Keratinocyte (primary cell): Measurements from ENCODE around the gene MAIP1. TPM values are rescaled to one million over a fixed set of nuclear protein-coding genes. Genes with fewer than 3 reads are reported as not detected.

ENCODE experiments used
- DNase-seq: peaks from one replicate; pipeline ENCODE4 v3.0.0-alpha.2; 2011; ENCODE audit warnings: low read depth, missing footprints, low spot score
- FAIRE-seq: peaks from 2 replicates; lab custom pipeline; 2011; peaks lifted over from hg19 to GRCh38; lab: Jason Lieb, UNC
- H2AFZ ChIP-seq: 2 replicates; pipeline ENCODE4 v1.6.0; 2012; ENCODE audit warnings: low read length, control low read depth, inconsistent platforms; ENCODE audit not compliant: control insufficient read depth
- H3K27ac ChIP-seq: 2 replicates; pipeline ENCODE4 v1.5.1; 2011; ENCODE audit warnings: low read length; ENCODE audit not compliant: control insufficient read depth, insufficient read depth
- H3K27me3 ChIP-seq: 3 replicates; pipeline ENCODE4 v1.6.0; 2011; ENCODE audit warnings: low read length; ENCODE audit not compliant: control insufficient read depth, insufficient read depth; ENCODE audit errors: extremely low read depth
- H3K36me3 ChIP-seq, 2 experiments: 2 replicates in 1 of 2; 3 replicates in 1 of 2; pipeline ENCODE4 v1.5.1; 2011; ENCODE audit warnings: low read length in 2 of 2, mild to moderate bottlenecking in 1 of 2; ENCODE audit not compliant: control insufficient read depth in 2 of 2, insufficient read depth in 2 of 2; ENCODE audit errors: extremely low read depth in 1 of 2
- H3K4me1 ChIP-seq: 3 replicates; pipeline ENCODE4 v1.5.1; 2011; ENCODE audit warnings: low read length; ENCODE audit not compliant: control insufficient read depth, insufficient read depth; ENCODE audit errors: extremely low read depth
- H3K4me2 ChIP-seq: 3 replicates; pipeline ENCODE4 v1.6.0; 2011; ENCODE audit warnings: low read depth, low read length; ENCODE audit not compliant: control insufficient read depth, insufficient read depth; ENCODE audit errors: extremely low read depth
- H3K4me3 ChIP-seq, 3 experiments: fragments of 200-600 bp in 1 of 3; sonication (generic) in 1 of 3; 2 replicates in 2 of 3; 3 replicates in 1 of 3; pipeline ENCODE4 v1.5.1; 2011 to 2016; ENCODE audit warnings: low read length in 3 of 3, mild to moderate bottlenecking in 3 of 3, control low read depth in 2 of 3, inconsistent platforms in 1 of 3, low read depth in 1 of 3, mixed read lengths in 1 of 3, mixed run types in 1 of 3, moderate library complexity in 1 of 3; ENCODE audit not compliant: control insufficient read depth in 2 of 3, insufficient read depth in 2 of 3; ENCODE audit errors: extremely low read depth in 1 of 3
- H3K79me2 ChIP-seq: 2 replicates; pipeline ENCODE4 v1.6.0; 2012; ENCODE audit warnings: low read length; ENCODE audit not compliant: control insufficient read depth, insufficient read depth
- H3K9ac ChIP-seq: 3 replicates; pipeline ENCODE4 v1.6.0; 2011; ENCODE audit warnings: low read length; ENCODE audit not compliant: control insufficient read depth, insufficient read depth; ENCODE audit errors: extremely low read depth
- H3K9me1 ChIP-seq: 3 replicates; pipeline ENCODE4 v1.6.0; 2011; ENCODE audit warnings: low read length; ENCODE audit not compliant: control insufficient read depth, insufficient read depth; ENCODE audit errors: extremely low read depth
- H3K9me3 ChIP-seq: 2 replicates; pipeline ENCODE4 v1.5.1; 2012; ENCODE audit warnings: low read depth, low read length; ENCODE audit not compliant: control insufficient read depth
- H4K20me1 ChIP-seq: 3 replicates; pipeline ENCODE4 v1.6.0; 2011; ENCODE audit warnings: low read length; ENCODE audit not compliant: control insufficient read depth, insufficient read depth; ENCODE audit errors: extremely low read depth
- EZH2 ChIP-seq: IDR thresholded peaks from one replicate; pipeline ENCODE4 v1.6.1; 2012; ENCODE audit warnings: inconsistent platforms, mild to moderate bottlenecking, low read length, moderate library complexity
- dilution Hi-C: fragments of 300-500 bp; cut with MboI; formaldehyde crosslinking; loops from one replicate; pipeline ENCODE4 v1.7.0; 2020; ENCODE audit warnings: low sequenced_read_pairs; ENCODE audit not compliant: extremely low pct_ligation_motif_present
- polyA plus RNA-seq, 5 experiments: library from polyadenylated mRNA; depleted of rRNA in 3 of 5; stranded (reverse) in 3 of 5; stranded (forward) in 1 of 5; unstranded in 1 of 5; fragments of >200 nt; gene quantifications; 1 replicate in 1 of 5; 2 replicates in 3 of 5; 3 replicates in 1 of 5; pipeline versions ENCODE4 v1.2.1 to v1.2.3, GENCODE V29; 2011 to 2012; ENCODE audit warnings: missing spikeins in 2 of 5, low read depth in 1 of 5, low replicate concordance in 1 of 5
- TF ChIP-seq, protein P1 (sequence below), 3 experiments: IDR thresholded peaks in 1 of 3; conservative IDR thresholded peaks in 1 of 3; optimal IDR thresholded peaks in 1 of 3; 2 replicates in 2 of 3; 3 replicates in 1 of 3; pipeline versions ENCODE3 to v1.5.1; 2011; ENCODE audit warnings: low read length in 3 of 3, mild to moderate bottlenecking in 3 of 3, moderate library complexity in 2 of 3, control low read depth in 1 of 3, inconsistent platforms in 1 of 3; ENCODE audit not compliant: insufficient read depth in 2 of 3; ENCODE audit errors: extremely low read depth in 1 of 3

The MAIP1 gene
- polyA plus RNA-seq, 1 donor (not counting 4 experiments of a cell fraction or from before 2014, with no cell fraction given) = 17.4 TPM

DNA sequence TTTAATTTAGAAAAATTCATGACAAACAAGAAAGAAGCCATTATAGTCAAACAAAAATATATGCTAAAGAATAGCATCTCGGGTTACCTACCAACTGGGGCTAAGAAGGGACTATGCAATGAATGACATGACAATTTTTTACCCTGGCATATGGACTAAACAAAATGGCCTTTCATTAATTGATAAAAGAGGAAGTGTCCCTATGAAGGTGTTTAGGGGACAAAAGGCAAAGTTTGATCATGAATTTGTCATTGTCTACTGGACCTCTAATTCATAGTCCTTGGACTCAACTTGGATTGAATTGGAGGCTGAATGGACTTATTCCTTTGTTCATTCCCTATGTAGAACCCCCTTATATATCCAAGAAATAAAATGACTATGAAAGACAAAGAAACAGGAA, 12.7 kb downstream of the MAIP1 start:
- no peak for DNase-seq
- no peak for TF ChIP-seq EZH2
- TF ChIP-seq, protein P1, sequence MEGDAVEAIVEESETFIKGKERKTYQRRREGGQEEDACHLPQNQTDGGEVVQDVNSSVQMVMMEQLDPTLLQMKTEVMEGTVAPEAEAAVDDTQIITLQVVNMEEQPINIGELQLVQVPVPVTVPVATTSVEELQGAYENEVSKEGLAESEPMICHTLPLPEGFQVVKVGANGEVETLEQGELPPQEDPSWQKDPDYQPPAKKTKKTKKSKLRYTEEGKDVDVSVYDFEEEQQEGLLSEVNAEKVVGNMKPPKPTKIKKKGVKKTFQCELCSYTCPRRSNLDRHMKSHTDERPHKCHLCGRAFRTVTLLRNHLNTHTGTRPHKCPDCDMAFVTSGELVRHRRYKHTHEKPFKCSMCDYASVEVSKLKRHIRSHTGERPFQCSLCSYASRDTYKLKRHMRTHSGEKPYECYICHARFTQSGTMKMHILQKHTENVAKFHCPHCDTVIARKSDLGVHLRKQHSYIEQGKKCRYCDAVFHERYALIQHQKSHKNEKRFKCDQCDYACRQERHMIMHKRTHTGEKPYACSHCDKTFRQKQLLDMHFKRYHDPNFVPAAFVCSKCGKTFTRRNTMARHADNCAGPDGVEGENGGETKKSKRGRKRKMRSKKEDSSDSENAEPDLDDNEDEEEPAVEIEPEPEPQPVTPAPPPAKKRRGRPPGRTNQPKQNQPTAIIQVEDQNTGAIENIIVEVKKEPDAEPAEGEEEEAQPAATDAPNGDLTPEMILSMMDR (optimal IDR thresholded peaks at IDR 0.05 in 1 of 3, IDR thresholded peaks at IDR 0.05 in 1 of 3, conservative IDR thresholded peaks at IDR 0.05 in 1 of 3; ENCODE audit: extremely low read depth in 1 of 3, insufficient read depth in 2 of 3, low read length in 3 of 3) = no peak
- Histone ChIP-seq H3K9me3 (no peaks in the 10 kb centered on the region), H3K36me3 (peaks cover 4 to 10% of the 10 kb centered on the region in 2 experiments), H3K4me3 (no peak overlapping the region), H3K9ac (no peak overlapping the region), H3K9me1 (no peaks in the 10 kb centered on the region), H2AFZ (no peak overlapping the region), H4K20me1 (no peaks in the 10 kb centered on the region), H3K27me3 (no peaks in the 10 kb centered on the region), H3K27ac (no peak overlapping the region), H3K79me2 (no peaks in the 10 kb centered on the region), H3K4me1 (no peaks in the 10 kb centered on the region), H3K4me2 (no peak overlapping the region)
- FAIRE-seq = no peak
- dilution Hi-C loops = no loop called here

DNA sequence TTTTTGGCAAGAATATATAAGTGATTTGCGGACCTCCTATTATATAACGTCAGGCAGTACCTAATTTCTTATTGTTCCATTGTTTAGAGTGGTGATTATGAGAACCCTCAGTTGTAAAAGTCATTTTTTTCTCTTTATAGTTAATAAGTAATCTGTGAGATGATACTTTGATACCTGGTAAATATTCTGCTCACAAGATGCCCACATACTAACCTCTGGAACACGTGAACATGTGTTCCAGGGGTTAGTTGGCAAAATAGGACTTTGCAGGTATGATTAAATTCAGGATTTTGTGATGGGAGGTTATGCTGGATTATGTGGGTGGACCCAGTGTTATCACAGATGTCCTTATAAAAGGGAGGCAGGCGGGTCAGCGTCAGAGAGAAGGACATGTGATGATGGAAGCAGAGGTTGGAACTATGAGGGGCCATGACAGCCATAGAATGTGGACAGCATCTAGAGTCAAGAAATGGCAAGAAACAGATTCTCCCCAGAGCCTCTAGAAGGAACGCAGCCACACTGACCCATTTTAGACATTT, 16.8 kb downstream of the MAIP1 start:
- FAIRE-seq = no peak
- dilution Hi-C loops = no loop called here
- H3K9ac ChIP-seq = no peak overlapping the region

More for the DNA sequence above, 16.8 kb downstream of the MAIP1 start:
- H3K9me3 ChIP-seq = no peaks in the 10 kb centered on the region
- no peak for TF ChIP-seq EZH2
- TF ChIP-seq, protein P1 (optimal IDR thresholded peaks at IDR 0.05 in 1 of 3, IDR thresholded peaks at IDR 0.05 in 1 of 3, conservative IDR thresholded peaks at IDR 0.05 in 1 of 3; ENCODE audit: extremely low read depth in 1 of 3, insufficient read depth in 2 of 3, low read length in 3 of 3) = no peak
- H3K4me3 ChIP-seq = no peak overlapping the region
- H3K4me2 ChIP-seq = no peak overlapping the region
- H3K27ac ChIP-seq = no peak overlapping the region
- peaks cover 4% of the 10 kb centered on the region for H3K4me1 ChIP-seq
- H3K79me2 ChIP-seq = no peaks in the 10 kb centered on the region
- no peak overlapping the region for H2AFZ ChIP-seq
- H3K36me3 ChIP-seq = peaks cover 3 to 4% of the 10 kb centered on the region in 2 experiments
- H3K9me1 ChIP-seq = no peaks in the 10 kb centered on the region
- no peaks in the 10 kb centered on the region for H4K20me1 ChIP-seq
- DNase-seq = no peak
- no peaks in the 10 kb centered on the region for H3K27me3 ChIP-seq
